Mucosa of descending colon (tissue), 3 donors: ENCODE results near the gene WDR20. TPM values are rescaled to one million over a fixed set of nuclear protein-coding genes. Genes with fewer than 3 reads are reported as not detected.
"Not testable (repeated sequence)": the region's sequence is repeated elsewhere in the genome, so short reads cannot be mapped to it uniquely, and the experiment has no call there.

Source experiments
- ATAC-seq: fragments of 200-7000 bp; cut with Tn5 transposase; one replicate; pipeline ENCODE4 v1.9.1; 2020; ENCODE audit warnings: mild to moderate bottlenecking, moderate library complexity
- DNase-seq, 3 donors: peaks; one replicate each; pipeline ENCODE4 v3.0.0-alpha.2; 2020
- H3K36me3 ChIP-seq: fragments of 200-600 bp; one replicate; pipeline ENCODE4 v1.8.0; 2021; ENCODE audit warnings: low read depth, mild to moderate bottlenecking
- H3K4me1 ChIP-seq: fragments of 200-600 bp; one replicate; pipeline ENCODE4 v1.8.0; 2021; ENCODE audit warnings: low read depth, mild to moderate bottlenecking
- H3K4me3 ChIP-seq: fragments of 200-600 bp; one replicate; pipeline ENCODE4 v1.8.0; 2021; ENCODE audit warnings: mild to moderate bottlenecking
- H3K9me3 ChIP-seq: fragments of 200-600 bp; one replicate; pipeline ENCODE4 v1.8.0; 2021; ENCODE audit warnings: mild to moderate bottlenecking
- CTCF ChIP-seq: fragments of 200-600 bp; IDR thresholded peaks from one replicate; pipeline ENCODE4 v1.8.0; 2022; ENCODE audit warnings: antibody characterized with exemption, mild to moderate bottlenecking
- intact Hi-C, 2 donors: fragments of 100-400 bp; cut with DNase I in 1 of 2; cut with micrococcal nuclease in 1 of 2; formaldehyde crosslinking; loops; one replicate each; pipeline versions ENCODE4 v1.11.0 to v1.11.1; 2022; cut with DNase I, micrococcal nuclease
- total RNA-seq, 3 donors: library from RNA; stranded (reverse); fragmentation: NEBNext Ultra II Directional in 2 of 3; extraction: Animal tissue kit (Norgen Biotek cat#: 25700) in 2 of 3; gene quantifications; one replicate each; pipeline versions ENCODE4 v1.2.1 to v1.2.4, GENCODE V29; 2021 to 2023
- donor health status: DM: no; HTN: no; CAD: no; lungs with moderate emphysema.
- donor health status: DM: no; HTN: no; CAD: no.
- donor health status: DM: no; HTN: yes; CAD: no.

Gene WDR20
- total RNA-seq, 3 donors from 2014 or later, result 36.2 to 49.4 (median 40.9) TPM

GRCh38 chr14:102095871-102096568, 43.7 kb upstream of the WDR20 start:
- ATAC-seq, result no peak
- H3K9me3 ChIP-seq, result no peaks in the 10 kb centered on the region
- H3K36me3 ChIP-seq, result no peaks in the 10 kb centered on the region
- H3K4me1 ChIP-seq, result peaks cover 3% of the 10 kb centered on the region
- intact Hi-C loops, result loop anchor here (2.0 to 10.0 kb wide), 3 partner anchors 51 to 135 kb away; no protein-coding TSS in a partner anchor
- TF ChIP-seq CTCF, result no peak
- DNase-seq, result no peak
- no peak overlapping the region for H3K4me3 ChIP-seq

GRCh38 chr14:102096569-102097188, 43.0 kb upstream of the WDR20 start:
- Histone ChIP-seq H3K4me1 (peaks cover 3% of the 10 kb centered on the region), H3K9me3 (no peaks in the 10 kb centered on the region), H3K4me3 (no peak overlapping the region), H3K36me3 (no peaks in the 10 kb centered on the region)
- intact Hi-C loops, result loop anchor here (2.0 to 10.0 kb wide), 3 partner anchors 52 to 136 kb away; no protein-coding TSS in a partner anchor
- DNase-seq, result peak; percentile 75 to 96 (median 90)
- peak; percentile 54 for TF ChIP-seq CTCF
- peak; percentile 86 for ATAC-seq

DNA sequence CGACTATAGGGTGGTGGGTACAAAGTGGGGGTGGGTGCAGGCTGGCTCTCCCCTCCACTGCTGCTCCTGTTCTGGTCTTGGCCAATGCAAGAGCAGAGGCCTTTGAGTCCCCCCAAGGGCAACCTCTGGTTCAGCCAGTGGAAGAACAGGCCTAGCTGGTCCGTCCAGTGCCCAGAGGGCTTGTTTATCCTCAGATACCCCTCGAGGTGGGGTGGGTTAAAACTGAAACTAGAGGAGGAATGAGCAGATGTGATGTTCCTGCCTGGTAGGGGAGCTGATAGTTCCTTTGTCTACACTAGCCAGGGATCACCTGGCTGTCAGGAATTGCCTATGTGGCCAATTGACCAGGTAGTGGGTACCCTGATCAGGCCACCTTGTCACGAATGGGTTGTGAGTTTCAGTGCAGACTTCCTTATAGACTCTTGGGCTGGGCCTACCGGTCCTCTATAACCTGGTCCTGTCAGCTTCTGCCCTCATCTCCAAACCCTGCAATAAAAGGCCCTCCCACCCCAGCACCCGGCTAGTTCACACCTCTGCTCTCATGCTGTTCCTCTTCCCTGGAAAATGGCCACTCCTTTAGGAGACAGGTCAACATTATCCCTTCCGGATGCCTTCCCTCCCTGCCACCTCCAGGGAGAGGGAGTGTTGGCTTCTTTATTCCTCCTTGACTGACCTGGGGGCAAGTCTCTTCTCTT, 42.1 kb upstream of the WDR20 start:
- peak; percentile 83 for ATAC-seq
- TF ChIP-seq CTCF, result no peak
- Histone ChIP-seq H3K4me1 (peaks cover 3% of the 10 kb centered on the region), H3K9me3 (no peaks in the 10 kb centered on the region), H3K36me3 (no peaks in the 10 kb centered on the region), H3K4me3 (no peak overlapping the region)
- intact Hi-C loops, result loop anchor here (2.0 to 10.0 kb wide), 3 partner anchors 53 to 137 kb away; no protein-coding TSS in a partner anchor
- DNase-seq, result peak in 2 of 3 donors; percentile 41 to 61

- no peaks in the 10 kb centered on the region for H3K36me3 ChIP-seq
- H3K4me1 ChIP-seq, result no peaks in the 10 kb centered on the region
- no peak for TF ChIP-seq CTCF
- H3K4me3 ChIP-seq, result no peak overlapping the region
- no peaks in the 10 kb centered on the region for H3K9me3 ChIP-seq
- intact Hi-C loops, result no loop called here
- no peak for DNase-seq
- ATAC-seq, result no peak
Measured at GRCh38 chr14:102103062-102103695, 36.5 kb upstream of the WDR20 start.

DNA sequence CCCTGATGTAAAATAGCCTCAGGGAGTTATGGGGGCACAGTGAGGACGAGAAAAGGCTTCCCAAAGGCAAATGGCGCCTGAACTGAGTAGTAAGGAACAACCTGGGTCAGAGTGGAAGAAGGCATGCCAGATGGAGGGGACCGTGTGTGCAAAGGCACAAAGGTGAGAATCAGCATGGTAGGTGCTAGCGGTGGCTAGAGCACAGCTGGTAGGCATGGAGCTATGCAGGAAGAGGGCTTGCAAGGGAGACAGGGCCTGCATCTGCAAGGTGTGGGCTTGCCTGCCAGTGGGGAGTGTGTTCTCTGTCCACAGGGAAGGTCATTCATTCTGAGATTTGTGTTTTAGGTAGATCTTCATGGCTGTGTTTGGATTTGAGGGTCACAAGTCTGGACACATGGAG, 34.3 kb upstream of the WDR20 start:
- no peak for TF ChIP-seq CTCF
- intact Hi-C loops, result no loop called here
- no peaks in the 10 kb centered on the region for H3K4me1 ChIP-seq
- no peaks in the 10 kb centered on the region for H3K36me3 ChIP-seq
- H3K9me3 ChIP-seq, result no peaks in the 10 kb centered on the region
- ATAC-seq (no peak), DNase-seq (no peak)
- H3K4me3 ChIP-seq, result no peak overlapping the region

DNA sequence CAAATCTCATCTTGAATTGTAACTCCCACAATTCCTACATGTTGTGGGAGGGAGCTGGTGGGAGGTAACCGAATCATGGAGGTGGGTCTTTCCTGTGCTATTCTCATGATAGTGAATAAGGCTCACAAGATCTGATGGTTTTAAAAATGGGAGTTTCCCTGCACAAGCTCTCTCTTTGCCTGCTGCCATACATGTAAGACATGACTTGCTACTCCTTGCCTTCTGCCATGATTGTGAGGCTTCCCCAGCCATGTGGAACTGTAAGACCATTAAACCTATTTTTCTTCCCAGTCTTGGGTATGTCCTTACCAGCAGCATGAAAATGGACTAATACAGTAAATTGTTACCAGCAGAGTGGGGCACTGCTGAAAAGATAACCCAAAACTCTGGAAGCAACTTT, 30.4 kb upstream of the WDR20 start:
- H3K4me3 ChIP-seq, H3K36me3 ChIP-seq, intact Hi-C loops, H3K4me1 ChIP-seq, DNase-seq, ATAC-seq, H3K9me3 ChIP-seq: not testable (repeated sequence)
